ENCODE data around the gene FGF11. TPM values are rescaled to one million over a fixed set of nuclear protein-coding genes. Genes with fewer than 3 reads are reported as not detected.

The FGF11 gene
- total RNA-seq, 4 donors from 2014 or later, result 0.13 to 1.0 (median 0.42) TPM; not detected in 1

DNA sequence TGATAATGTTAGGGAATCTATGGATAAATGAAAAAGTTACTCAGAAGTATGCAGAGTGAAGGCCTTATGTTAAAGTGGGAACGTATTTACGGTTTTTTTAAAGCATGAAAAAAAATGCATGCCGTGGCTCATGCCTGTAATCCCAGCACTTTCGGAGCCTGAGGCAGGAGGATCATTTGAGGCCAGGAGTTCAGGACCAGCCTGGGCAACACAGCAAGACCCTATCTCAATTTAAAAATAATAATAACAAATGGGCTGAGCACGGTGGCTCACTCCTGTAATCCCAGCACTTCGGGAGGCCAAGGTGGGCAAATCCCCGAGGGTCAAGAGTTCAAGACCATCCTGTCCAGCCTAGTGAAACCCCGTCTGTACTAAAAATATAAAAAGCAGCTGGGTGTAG, 50.8 kb downstream of the FGF11 start:
- Histone ChIP-seq H3K36me3 (peaks cover 0 to 13% of the 10 kb centered on the region in 2 donors), H3K4me1 (peaks cover 2 to 80% (median 22%) of the 10 kb centered on the region in 3 donors), H3K27ac (no peak overlapping the region), H3K9me3 (no peaks in the 10 kb centered on the region), H3K4me3 (no peak overlapping the region), H3K27me3 (no peaks in the 10 kb centered on the region)
- 70% methylated on average over 6 to 8 of the region's 8 CpGs for WGBS, 2 donors (ENCODE audit: low coverage in 1 of 2)
- ATAC-seq, result no peak
- TF ChIP-seq POLR2AphosphoS5 (IDR thresholded peaks at IDR 0.05), result no peak
- no peak for TF ChIP-seq EP300 (IDR thresholded peaks at IDR 0.05)
- no peak for TF ChIP-seq POLR2A (IDR thresholded peaks at IDR 0.05)
- TF ChIP-seq, protein P1, sequence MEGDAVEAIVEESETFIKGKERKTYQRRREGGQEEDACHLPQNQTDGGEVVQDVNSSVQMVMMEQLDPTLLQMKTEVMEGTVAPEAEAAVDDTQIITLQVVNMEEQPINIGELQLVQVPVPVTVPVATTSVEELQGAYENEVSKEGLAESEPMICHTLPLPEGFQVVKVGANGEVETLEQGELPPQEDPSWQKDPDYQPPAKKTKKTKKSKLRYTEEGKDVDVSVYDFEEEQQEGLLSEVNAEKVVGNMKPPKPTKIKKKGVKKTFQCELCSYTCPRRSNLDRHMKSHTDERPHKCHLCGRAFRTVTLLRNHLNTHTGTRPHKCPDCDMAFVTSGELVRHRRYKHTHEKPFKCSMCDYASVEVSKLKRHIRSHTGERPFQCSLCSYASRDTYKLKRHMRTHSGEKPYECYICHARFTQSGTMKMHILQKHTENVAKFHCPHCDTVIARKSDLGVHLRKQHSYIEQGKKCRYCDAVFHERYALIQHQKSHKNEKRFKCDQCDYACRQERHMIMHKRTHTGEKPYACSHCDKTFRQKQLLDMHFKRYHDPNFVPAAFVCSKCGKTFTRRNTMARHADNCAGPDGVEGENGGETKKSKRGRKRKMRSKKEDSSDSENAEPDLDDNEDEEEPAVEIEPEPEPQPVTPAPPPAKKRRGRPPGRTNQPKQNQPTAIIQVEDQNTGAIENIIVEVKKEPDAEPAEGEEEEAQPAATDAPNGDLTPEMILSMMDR (IDR thresholded peaks at IDR 0.05), result no peak

DNA sequence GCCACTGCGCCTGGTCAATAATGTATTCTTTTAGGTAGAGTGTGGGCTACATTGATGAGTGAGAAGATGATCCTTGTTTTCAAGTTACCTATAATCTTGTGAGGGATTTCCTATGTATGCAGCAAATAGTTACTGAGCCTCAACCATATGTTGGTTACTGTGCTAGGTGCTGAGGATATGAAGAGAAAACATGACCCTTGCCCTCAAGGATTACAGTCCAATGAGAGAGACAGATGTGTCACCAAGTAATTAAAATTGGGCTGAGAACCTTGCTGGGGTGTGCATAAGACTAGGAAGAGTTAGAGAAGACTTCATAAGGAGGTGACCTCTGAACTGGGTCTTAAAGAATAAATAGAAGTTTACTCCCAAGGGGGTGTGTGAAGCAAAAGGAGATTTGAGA, 52.3 kb downstream of the FGF11 start:
- TF ChIP-seq EP300 (IDR thresholded peaks at IDR 0.05), result no peak
- TF ChIP-seq POLR2AphosphoS5 (IDR thresholded peaks at IDR 0.05), result no peak
- TF ChIP-seq POLR2A (IDR thresholded peaks at IDR 0.05), result no peak
- TF ChIP-seq, protein P1 (IDR thresholded peaks at IDR 0.05), result no peak

DNA sequence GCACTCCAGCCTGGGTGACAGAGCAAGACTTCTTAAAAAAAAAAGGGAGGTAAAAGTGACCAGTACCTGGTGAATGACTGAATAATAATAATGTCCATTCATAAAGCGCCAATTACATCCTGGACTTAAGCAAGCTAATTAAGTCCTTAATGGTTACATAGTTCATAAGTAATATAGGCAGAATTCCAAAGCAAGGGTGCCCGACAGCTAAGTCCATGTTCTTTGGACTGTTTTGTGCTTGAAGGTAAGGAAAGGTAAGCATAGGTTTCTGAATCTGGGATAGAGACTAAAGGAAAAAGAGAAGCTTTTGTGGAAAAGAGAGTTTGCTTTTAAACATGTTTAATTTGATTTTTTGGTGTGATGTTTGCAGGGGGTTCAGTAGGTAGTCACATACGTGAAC, 54.6 kb downstream of the FGF11 start:
- ATAC-seq, result no peak
- Histone ChIP-seq H3K27ac (no peak overlapping the region), H3K4me1 (peaks cover 0 to 47% (median 0%) of the 10 kb centered on the region in 3 donors), H3K4me3 (no peak overlapping the region), H3K27me3 (no peaks in the 10 kb centered on the region), H3K36me3 (peaks cover 0 to 48% of the 10 kb centered on the region in 2 donors), H3K9me3 (no peaks in the 10 kb centered on the region)
- 89 to 90% methylated on average over 2 to 3 of the region's 3 CpGs for WGBS, 2 donors (ENCODE audit: low coverage in 1 of 2)
- TF ChIP-seq POLR2AphosphoS5 (IDR thresholded peaks at IDR 0.05) (no peak), POLR2A (IDR thresholded peaks at IDR 0.05) (no peak), EP300 (IDR thresholded peaks at IDR 0.05) (no peak)
- TF ChIP-seq, protein P1 (IDR thresholded peaks at IDR 0.05), result no peak

More for the DNA sequence above, 52.3 kb downstream of the FGF11 start:
- no CpG with 5 or more reads among the region's 1 CpG for WGBS, 2 donors (ENCODE audit: low coverage in 1 of 2)
- peaks cover 0 to 24% of the 10 kb centered on the region in 2 donors for H3K36me3 ChIP-seq
- no peaks in the 10 kb centered on the region for H3K9me3 ChIP-seq
- H3K4me3 ChIP-seq, result no peak overlapping the region
- peaks cover 0 to 71% (median 10%) of the 10 kb centered on the region in 3 donors for H3K4me1 ChIP-seq
- no peak overlapping the region for H3K27ac ChIP-seq
- ATAC-seq, result no peak
- H3K27me3 ChIP-seq, result no peaks in the 10 kb centered on the region

Other genes starting within 250 kb of the FGF11 start
- 10 to 100 TPM; 14.1 to 21.7 (median 16.5) TPM for gene DLG4, start 219.7 kb upstream of the FGF11 start, total RNA-seq
- 100 to 1,000 TPM; 331 to 508 (median 475) TPM for gene ACADVL, start 219.6 kb upstream of the FGF11 start, total RNA-seq
- gene DVL2, start 205.0 kb upstream of the FGF11 start, total RNA-seq, result 10 to 100 TPM; 33.0 to 53.9 (median 45.0) TPM
- 10 to 100 TPM; 29.4 to 38.2 (median 31.0) TPM for gene PHF23, start 200.1 kb upstream of the FGF11 start, total RNA-seq
- 100 to 1,000 TPM; 289 to 437 (median 386) TPM for gene GABARAP, start 197.1 kb upstream of the FGF11 start, total RNA-seq
- 10 to 100 TPM; 33.8 to 66.3 (median 52.5) TPM for gene CTDNEP1, start 187.8 kb upstream of the FGF11 start, total RNA-seq
- 10 to 100 TPM; 29.6 to 36.8 (median 33.8) TPM for gene ELP5, start 187.3 kb upstream of the FGF11 start, total RNA-seq
- gene CLDN7, start 177.0 kb upstream of the FGF11 start, total RNA-seq, result 10 to 100 TPM in 1 of 4 donors, 1 to 10 TPM in 2, not detected in 1; 1.4 to 16.9 (median 4.7) TPM
- 100 to 1,000 TPM in 3 of 4 donors, 10 to 100 TPM in 1; 71.8 to 200 (median 149) TPM for gene SLC2A4, start 157.8 kb upstream of the FGF11 start, total RNA-seq
- 1 to 10 TPM; 3.3 to 6.5 (median 5.3) TPM for gene YBX2, start 144.9 kb upstream of the FGF11 start, total RNA-seq
- 100 to 1,000 TPM; 145 to 233 (median 183) TPM for gene EIF5A, start 131.9 kb upstream of the FGF11 start, total RNA-seq
- gene GPS2, start 124.2 kb upstream of the FGF11 start, total RNA-seq, result 100 to 1,000 TPM in 1 of 4 donors, 10 to 100 TPM in 3; 66.9 to 104 (median 82.5) TPM
- gene NEURL4, start 110.2 kb upstream of the FGF11 start, total RNA-seq, result 10 to 100 TPM; 12.0 to 30.4 (median 14.9) TPM
- 1 to 10 TPM; 2.0 to 4.6 (median 3.5) TPM for gene ACAP1, start 103.0 kb upstream of the FGF11 start, total RNA-seq
- gene KCTD11, start 87.3 kb upstream of the FGF11 start, total RNA-seq, result 10 to 100 TPM in 2 of 4 donors, 1 to 10 TPM in 2; 8.8 to 16.9 (median 10.3) TPM
- gene TMEM95, start 84.4 kb upstream of the FGF11 start, total RNA-seq, result not detected
- gene TNK1, start 58.4 kb upstream of the FGF11 start, total RNA-seq, result 1 to 10 TPM; 2.0 to 4.4 (median 3.5) TPM
- gene PLSCR3, start 45.0 kb upstream of the FGF11 start, total RNA-seq, result 10 to 100 TPM; 16.8 to 38.1 (median 17.7) TPM
- 10 to 100 TPM; 31.1 to 66.6 (median 57.8) TPM for gene TMEM256, start 35.4 kb upstream of the FGF11 start, total RNA-seq
- 10 to 100 TPM in 3 of 4 donors, 1 to 10 TPM in 1; 9.9 to 28.4 (median 14.4) TPM for gene NLGN2, start 31.7 kb upstream of the FGF11 start, total RNA-seq
- gene SPEM1, start 19.2 kb upstream of the FGF11 start, total RNA-seq, result not detected
- not detected for gene SPEM2, start 13.9 kb upstream of the FGF11 start, total RNA-seq
- under 1 TPM in 1 of 4 donors, not detected in 3; 0.08 TPM for gene SPEM3, start 10.7 kb upstream of the FGF11 start, total RNA-seq
- gene TMEM102, start 4.1 kb upstream of the FGF11 start, total RNA-seq, result 1 to 10 TPM; 1.3 to 5.6 (median 2.4) TPM
- gene CHRNB1, start 5.5 kb downstream of the FGF11 start, total RNA-seq, result 10 to 100 TPM in 1 of 4 donors, 1 to 10 TPM in 3; 4.7 to 12.1 (median 8.1) TPM
- gene ZBTB4, start 40.1 kb downstream of the FGF11 start, total RNA-seq, result 100 to 1,000 TPM in 1 of 4 donors, 10 to 100 TPM in 3; 68.4 to 115 (median 80.2) TPM
- gene SLC35G6, start 41.9 kb downstream of the FGF11 start, total RNA-seq, result not detected
- 10 to 100 TPM; 41.0 to 55.3 (median 47.3) TPM for gene POLR2A, start 44.9 kb downstream of the FGF11 start, total RNA-seq
- 100 to 1,000 TPM in 1 of 4 donors, 10 to 100 TPM in 3; 61.1 to 108 (median 84.7) TPM for gene TNFSF12, start 109.5 kb downstream of the FGF11 start, total RNA-seq
- gene TNFSF13, start 119.2 kb downstream of the FGF11 start, total RNA-seq, result 10 to 100 TPM; 14.5 to 47.1 (median 27.2) TPM
- gene SENP3, start 122.4 kb downstream of the FGF11 start, total RNA-seq, result 10 to 100 TPM; 68.3 to 94.7 (median 79.6) TPM
- 10 to 100 TPM in 3 of 4 donors, 1 to 10 TPM in 1; 7.9 to 83.1 (median 46.1) TPM for gene CD68, start 140.1 kb downstream of the FGF11 start, total RNA-seq
- 10 to 100 TPM; 38.1 to 66.5 (median 51.2) TPM for gene MPDU1, start 144.3 kb downstream of the FGF11 start, total RNA-seq
- gene SOX15, start 150.6 kb downstream of the FGF11 start, total RNA-seq, result 1 to 10 TPM; 5.1 to 9.0 (median 5.9) TPM
- gene FXR2, start 175.4 kb downstream of the FGF11 start, total RNA-seq, result 10 to 100 TPM; 39.3 to 54.6 (median 47.4) TPM
- 10 to 100 TPM; 50.6 to 72.3 (median 62.3) TPM for gene SAT2, start 188.3 kb downstream of the FGF11 start, total RNA-seq
- 1 to 10 TPM in 1 of 4 donors, under 1 TPM in 1, not detected in 2; 0.40 to 3.0 TPM for gene SHBG, start 190.6 kb downstream of the FGF11 start, total RNA-seq
- gene ATP1B2, start 211.4 kb downstream of the FGF11 start, total RNA-seq, result 1 to 10 TPM in 3 of 4 donors, under 1 TPM in 1; 0.77 to 3.6 (median 2.3) TPM
- gene TP53, start 248.0 kb downstream of the FGF11 start, total RNA-seq, result 10 to 100 TPM; 14.7 to 16.3 (median 15.6) TPM
- 1 to 10 TPM; 2.8 to 4.7 (median 3.9) TPM for gene WRAP53, start 249.0 kb downstream of the FGF11 start, total RNA-seq